ENCODE results near the gene XBP1. TPM values are rescaled to one million over a fixed set of nuclear protein-coding genes. Genes with fewer than 3 reads are reported as not detected.

XBP1 gene
- total RNA-seq, 1 donor from 2014 or later, result 72.7 TPM

- DNase-seq (ENCODE audit: low spot score), result no peak
- H3K4me3 ChIP-seq, result no peak overlapping the region
- Mint-ChIP-seq H3K9me3 (no peaks in the 10 kb centered on the region), H3K27me3 (ENCODE audit: insufficient read depth, low read depth) (peaks cover 2% of the 10 kb centered on the region), H3K4me1 (peaks cover 27% of the 10 kb centered on the region), H3K4me3 (no peak overlapping the region), H3K27ac (no peak overlapping the region), H3K36me3 (peaks cover 3% of the 10 kb centered on the region)
- H3K79me2 ChIP-seq (ENCODE audit: low read depth), result no peaks in the 10 kb centered on the region
- no peaks in the 10 kb centered on the region for H3K9me3 ChIP-seq (ENCODE audit: low read depth)
- H3K27ac ChIP-seq, result no peak overlapping the region
- no peak overlapping the region for H3K4me2 ChIP-seq
- no peaks in the 10 kb centered on the region for H3K27me3 ChIP-seq
- peaks cover 4% of the 10 kb centered on the region for H3F3A ChIP-seq (ENCODE audit: low read depth)
- H3K9ac ChIP-seq, result no peak overlapping the region
- H3K4me1 ChIP-seq, result no peaks in the 10 kb centered on the region
- H3K36me3 ChIP-seq, result no peaks in the 10 kb centered on the region
- no peak for TF ChIP-seq CTCF (IDR thresholded peaks at IDR 0.05)
- TF ChIP-seq EZH2 (IDR thresholded peaks at IDR 0.05), result no peak
- TF ChIP-seq EZH2phosphoT487 (IDR thresholded peaks at IDR 0.05), result no peak
- H2AFZ ChIP-seq (replicated peaks), result no peak overlapping the region
- H4K20me1 ChIP-seq (ENCODE audit: low read depth), result no peaks in the 10 kb centered on the region
Observed at GRCh38 chr22:28813772-28814518, 13.6 kb upstream of the XBP1 start.

GRCh38 chr22:28812516-28812915 lies 12.1 kb upstream of the XBP1 start:
- Mint-ChIP-seq H3K27me3 (ENCODE audit: insufficient read depth, low read depth) (peaks cover 6% of the 10 kb centered on the region), H3K9me3 (no peaks in the 10 kb centered on the region), H3K4me1 (peaks cover 18% of the 10 kb centered on the region), H3K36me3 (peaks cover 4% of the 10 kb centered on the region), H3K27ac (no peak overlapping the region), H3K4me3 (no peak overlapping the region)
- Histone ChIP-seq H4K20me1 (ENCODE audit: low read depth) (no peaks in the 10 kb centered on the region), H3K36me3 (no peaks in the 10 kb centered on the region), H3K27ac (no peak overlapping the region), H3K79me2 (ENCODE audit: low read depth) (no peaks in the 10 kb centered on the region), H3K27me3 (no peaks in the 10 kb centered on the region), H3K4me1 (no peaks in the 10 kb centered on the region), H3K4me3 (no peak overlapping the region), H3K4me2 (no peak overlapping the region), H3F3A (ENCODE audit: low read depth) (no peaks in the 10 kb centered on the region), H3K9ac (no peak overlapping the region), H2AFZ (replicated peaks) (no peak overlapping the region), H3K9me3 (ENCODE audit: low read depth) (no peaks in the 10 kb centered on the region)
- TF ChIP-seq CTCF (IDR thresholded peaks at IDR 0.05) (no peak), EZH2phosphoT487 (IDR thresholded peaks at IDR 0.05) (no peak), EZH2 (IDR thresholded peaks at IDR 0.05) (no peak)
- no peak for DNase-seq (ENCODE audit: low spot score)

- H3K79me2 ChIP-seq (ENCODE audit: low read depth), result no peaks in the 10 kb centered on the region
- no peak overlapping the region for H2AFZ ChIP-seq (replicated peaks)
- H3K4me2 ChIP-seq, result no peak overlapping the region
- TF ChIP-seq CTCF (IDR thresholded peaks at IDR 0.05) (no peak), EZH2phosphoT487 (IDR thresholded peaks at IDR 0.05) (no peak), EZH2 (IDR thresholded peaks at IDR 0.05) (no peak)
- H3K4me1 ChIP-seq, result no peaks in the 10 kb centered on the region
- Mint-ChIP-seq H3K27me3 (ENCODE audit: insufficient read depth, low read depth) (peaks cover 6% of the 10 kb centered on the region), H3K4me3 (no peak overlapping the region), H3K27ac (no peak overlapping the region), H3K36me3 (peaks cover 4% of the 10 kb centered on the region), H3K4me1 (peaks cover 18% of the 10 kb centered on the region), H3K9me3 (no peaks in the 10 kb centered on the region)
- H3K27me3 ChIP-seq, result no peaks in the 10 kb centered on the region
- H3K9ac ChIP-seq, result no peak overlapping the region
- H3K36me3 ChIP-seq, result no peaks in the 10 kb centered on the region
- no peaks in the 10 kb centered on the region for H3K9me3 ChIP-seq (ENCODE audit: low read depth)
- no peak overlapping the region for H3K4me3 ChIP-seq
- DNase-seq (ENCODE audit: low spot score), result no peak
- no peak overlapping the region for H3K27ac ChIP-seq
- no peaks in the 10 kb centered on the region for H3F3A ChIP-seq (ENCODE audit: low read depth)
- no peaks in the 10 kb centered on the region for H4K20me1 ChIP-seq (ENCODE audit: low read depth)
Observed at GRCh38 chr22:28810821-28811491, 10.6 kb upstream of the XBP1 start.
